Endothelial cell of hepatic sinusoid (primary cell): ENCODE results near the gene IRF2BP2.
"Not testable (repeated sequence)": the region's sequence is repeated elsewhere in the genome, so short reads cannot be mapped to it uniquely, and the experiment has no call there.

Experiments
- in situ Hi-C: cut with HindIII; loops from 2 replicates; pipeline ENCODE4 v1.10.0; 2017; ENCODE audit warnings: low sequenced_read_pairs

IRF2BP2 gene

DNA sequence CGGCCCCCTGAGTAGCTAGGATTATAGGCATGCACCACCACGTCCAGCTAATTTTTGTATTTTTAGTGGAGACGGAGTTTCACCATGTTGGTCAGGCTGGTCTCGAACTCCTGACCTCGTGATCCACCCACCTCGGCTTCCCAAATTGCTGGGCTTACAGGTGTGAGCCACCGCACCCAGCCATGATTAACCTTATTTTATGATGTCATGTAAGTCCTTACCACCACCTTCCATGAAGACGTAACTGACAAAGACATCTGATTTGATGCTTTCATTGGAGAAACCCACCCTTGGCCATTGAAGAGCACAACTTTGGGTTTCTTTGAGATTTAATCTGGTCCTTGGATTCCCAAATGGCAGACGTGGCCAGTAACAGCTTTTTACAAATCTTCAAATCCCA, 24.9 kb upstream of the IRF2BP2 start:
- in situ Hi-C loops: not testable (repeated sequence)

DNA sequence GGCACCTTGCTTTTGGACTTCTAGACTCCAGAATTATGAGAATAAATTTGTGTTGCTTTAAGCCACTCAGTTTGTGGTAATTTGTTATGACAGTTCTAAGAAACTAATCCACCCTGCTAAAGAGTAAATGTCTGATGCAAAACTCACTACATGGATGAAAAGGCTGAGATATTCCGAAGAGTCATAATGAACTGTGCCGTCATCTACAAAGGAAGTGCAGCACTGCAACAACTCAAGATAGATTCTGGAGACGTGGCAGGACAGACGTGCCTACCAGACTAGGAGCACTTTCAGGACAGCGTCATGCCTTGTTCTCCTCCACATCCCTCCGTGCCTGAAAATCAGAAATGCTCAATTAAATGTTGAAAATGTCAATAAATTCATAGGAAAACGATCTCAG, 24.4 kb upstream of the IRF2BP2 start:
- in situ Hi-C loops: no loop called here

DNA sequence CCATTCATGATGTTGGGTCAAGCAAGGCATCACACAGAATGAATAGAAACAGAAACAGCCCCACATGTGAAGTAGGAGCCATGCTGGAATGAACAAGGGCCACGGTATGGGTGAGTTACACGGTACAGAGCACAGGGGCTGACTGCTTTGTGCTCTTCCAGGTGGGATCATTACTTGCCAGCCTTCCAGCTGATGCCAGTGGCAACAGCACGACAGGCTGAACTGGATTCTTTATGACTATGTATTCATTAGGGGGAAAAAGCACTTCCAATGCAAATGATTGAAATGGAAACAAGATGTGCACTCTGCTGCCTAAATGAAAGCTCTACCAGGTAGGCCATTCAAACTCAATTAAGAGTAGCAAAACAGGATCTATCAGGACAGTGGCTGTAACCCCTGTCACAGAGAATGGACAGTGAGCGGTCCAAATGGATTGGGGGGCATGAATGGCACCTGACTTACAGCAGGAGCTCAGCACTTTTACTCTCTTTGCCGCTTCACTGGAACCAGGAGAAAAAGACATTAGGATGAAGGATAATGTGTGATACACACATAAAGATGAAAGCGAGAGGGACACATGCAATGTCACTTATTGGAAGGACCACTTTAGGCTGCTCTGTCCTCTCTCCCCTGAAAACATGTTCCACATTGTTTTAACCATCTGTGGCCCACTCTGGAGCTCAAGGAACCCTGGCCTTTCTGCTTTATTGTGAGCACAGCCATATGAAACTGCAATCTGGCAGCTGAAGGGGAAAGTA, 23.4 kb upstream of the IRF2BP2 start:
- in situ Hi-C loops: no loop called here

DNA sequence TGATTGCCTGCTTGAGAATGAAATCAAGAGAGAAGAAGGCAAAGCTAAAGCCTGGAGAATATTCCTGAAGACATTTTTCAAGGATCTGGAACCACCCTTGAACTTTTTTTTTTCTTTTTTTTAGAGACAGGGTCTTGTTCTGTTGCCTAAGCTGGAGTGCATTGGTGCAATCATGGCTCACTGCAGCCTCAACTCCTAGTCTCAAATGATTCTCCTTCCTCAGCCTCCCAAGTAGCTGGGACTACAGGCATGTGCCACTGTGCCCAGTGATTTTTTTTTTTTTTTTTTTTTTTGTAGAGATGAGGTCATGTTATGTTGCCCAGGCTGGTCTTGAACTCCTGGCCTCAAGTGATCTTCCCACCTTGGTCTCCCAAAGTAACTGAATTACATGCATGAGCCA, 22.2 kb upstream of the IRF2BP2 start:
- in situ Hi-C loops: no loop called here

GRCh38 chr1:234631721-234632125, 21.7 kb upstream of the IRF2BP2 start:
- in situ Hi-C loops: no loop called here

GRCh38 chr1:234629026-234629425, 19.0 kb upstream of the IRF2BP2 start:
- in situ Hi-C loops: loop anchor here (10.0 kb wide), 2 partner anchors 226 to 346 kb away; no protein-coding TSS in a partner anchor

DNA sequence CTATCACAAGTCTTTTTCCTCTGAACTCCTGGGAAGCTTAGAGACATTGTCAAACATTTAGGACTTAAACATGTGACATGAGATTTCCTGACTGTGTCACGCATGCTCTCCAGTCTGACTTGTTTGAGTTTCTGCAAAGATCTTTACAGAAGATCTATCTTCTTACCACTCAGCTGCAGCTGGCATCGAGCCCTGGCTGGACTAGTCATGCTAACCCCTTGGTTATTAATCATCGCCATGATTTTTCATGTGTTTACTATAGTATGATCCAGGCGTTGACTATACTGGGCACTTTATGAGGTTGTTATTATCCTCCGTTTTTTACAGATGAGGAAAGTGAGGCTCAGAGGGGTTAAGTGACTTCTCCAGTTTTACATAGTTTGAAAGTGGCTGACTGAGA, 18.1 kb upstream of the IRF2BP2 start:
- in situ Hi-C loops: loop anchor here (10.0 kb wide), 2 partner anchors 227 to 347 kb away; no protein-coding TSS in a partner anchor

GRCh38 chr1:234627009-234627950, 17.3 kb upstream of the IRF2BP2 start:
- in situ Hi-C loops: loop anchor here (10.0 kb wide), 2 partner anchors 228 to 348 kb away; no protein-coding TSS in a partner anchor

DNA sequence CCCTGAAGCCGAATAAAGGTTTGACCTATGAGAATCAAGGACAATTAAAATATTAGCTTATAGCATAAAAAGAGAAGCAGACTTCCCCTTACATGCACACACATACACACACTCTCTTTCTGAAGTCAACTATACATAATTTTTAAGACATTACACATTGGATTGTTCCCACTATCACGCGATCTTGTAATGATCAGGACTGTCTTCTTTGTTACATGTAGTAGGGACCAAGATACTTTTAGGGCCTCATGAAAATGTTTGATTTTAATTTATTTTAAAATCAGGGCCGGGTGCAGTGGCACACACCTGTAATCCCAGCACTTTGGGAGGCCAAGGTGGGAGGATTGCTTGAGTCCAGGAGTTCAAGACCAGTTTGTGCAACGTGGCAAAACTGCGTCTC, 16.4 kb upstream of the IRF2BP2 start:
- in situ Hi-C loops: loop anchor here (10.0 kb wide), 2 partner anchors 228 to 348 kb away; no protein-coding TSS in a partner anchor

DNA sequence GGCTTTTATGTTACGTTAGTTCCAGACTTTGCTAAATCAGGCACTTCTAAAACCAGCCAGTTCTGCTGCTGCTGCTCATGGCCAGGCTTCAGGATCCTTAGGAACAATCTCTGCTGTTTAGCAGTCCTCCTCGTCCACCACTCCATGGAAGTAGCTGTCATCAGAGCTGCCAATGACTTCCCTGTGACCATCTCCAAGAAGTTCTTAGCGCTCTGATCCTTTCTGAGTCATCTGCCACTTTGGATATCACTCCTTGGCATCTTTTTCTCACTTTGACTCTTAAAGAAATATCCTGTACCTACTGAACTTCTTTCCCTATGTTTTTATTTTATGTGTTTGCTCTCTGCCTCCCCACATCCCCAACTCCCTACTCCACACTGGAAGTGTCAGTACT, 14.7 kb upstream of the IRF2BP2 start:
- in situ Hi-C loops: loop anchor here (10.0 kb wide), 2 partner anchors 230 to 350 kb away; no protein-coding TSS in a partner anchor

GRCh38 chr1:234621657-234622335, 11.8 kb upstream of the IRF2BP2 start:
- in situ Hi-C loops: loop anchor here (10.0 kb wide), 2 partner anchors 233 to 353 kb away; no protein-coding TSS in a partner anchor

DNA sequence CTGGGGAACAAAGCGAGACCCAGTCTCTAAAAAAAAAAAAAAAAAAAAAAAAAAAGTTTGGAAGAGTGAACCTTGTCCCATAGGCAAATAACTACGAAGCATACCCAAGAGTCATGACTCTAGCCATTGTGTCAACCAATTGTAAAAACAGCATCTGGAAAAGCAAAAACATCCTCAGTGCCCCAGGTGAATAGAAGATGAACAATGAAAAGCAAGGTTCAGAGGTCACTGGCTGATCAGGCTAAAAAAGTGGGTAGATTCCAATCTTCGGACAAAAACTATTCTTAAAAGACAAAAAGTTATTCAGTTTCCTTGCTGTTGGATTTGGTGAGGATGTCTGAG, 11.1 kb upstream of the IRF2BP2 start:
- in situ Hi-C loops: loop anchor here (10.0 kb wide), 2 partner anchors 234 to 354 kb away; no protein-coding TSS in a partner anchor

DNA sequence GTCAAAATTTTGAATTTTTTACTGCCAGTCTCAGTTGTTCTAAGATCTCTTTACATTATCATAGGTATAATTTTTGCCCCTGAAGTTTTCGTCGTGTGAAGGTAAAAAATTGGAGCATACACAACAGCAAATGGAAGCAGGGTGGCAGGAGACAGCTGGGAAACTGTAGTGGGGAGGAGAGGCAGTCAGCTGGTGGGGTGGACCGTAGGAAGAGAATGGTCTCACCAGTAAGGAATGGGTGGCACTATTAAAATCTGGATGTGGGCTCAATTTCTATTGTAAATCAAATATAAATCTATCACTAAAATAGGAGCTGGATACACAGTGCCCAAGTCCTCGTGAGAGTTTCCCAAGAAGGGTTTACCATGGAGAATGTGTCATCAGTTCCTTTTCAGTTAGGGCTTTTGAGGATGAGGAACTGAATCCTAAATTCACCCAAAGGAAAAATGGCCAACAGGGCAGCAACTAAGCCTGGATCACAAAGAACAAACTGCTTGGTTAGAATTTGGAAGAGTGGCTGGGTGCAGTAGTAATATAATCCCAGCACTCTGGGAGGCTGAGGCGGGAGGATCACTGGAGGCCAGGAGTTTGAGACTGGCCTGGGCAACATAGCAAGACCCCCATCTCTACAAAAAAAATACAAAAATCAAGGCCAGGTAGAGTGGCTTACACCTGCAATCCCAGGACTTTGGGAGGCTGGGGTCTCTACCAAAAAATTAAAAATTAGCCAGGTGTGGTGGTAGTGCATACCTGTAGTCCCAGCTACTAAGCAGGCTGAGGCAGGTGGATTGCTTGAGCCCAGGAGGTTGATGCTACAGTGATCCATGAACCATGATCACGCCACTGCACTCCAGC, 10.5 kb upstream of the IRF2BP2 start:
- in situ Hi-C loops: loop anchor here (10.0 kb wide), 2 partner anchors 234 to 354 kb away; no protein-coding TSS in a partner anchor

DNA sequence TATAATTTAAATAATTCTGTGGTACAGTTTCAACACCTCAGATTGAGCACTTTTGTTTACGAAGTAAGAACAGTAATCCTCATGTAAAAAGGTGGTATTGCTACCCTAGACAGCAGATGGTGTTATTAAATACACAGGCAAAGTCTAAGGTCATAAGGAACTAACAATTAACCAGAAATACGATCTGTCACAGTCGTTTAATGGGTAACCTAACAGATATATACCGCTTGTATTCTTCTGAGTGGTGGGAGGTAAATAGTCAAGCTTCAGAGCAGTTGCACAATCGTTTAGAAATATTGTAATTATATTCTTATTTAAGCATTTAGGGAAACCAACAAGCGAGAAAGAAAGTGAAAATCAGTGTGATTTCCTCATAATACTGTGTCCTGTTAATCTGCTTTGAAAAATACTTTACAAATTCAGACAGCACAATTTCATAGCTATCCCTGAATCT, 9.8 kb upstream of the IRF2BP2 start:
- in situ Hi-C loops: loop anchor here (5.0 to 10.0 kb wide), 4 partner anchors 82 to 455 kb away; no protein-coding TSS in a partner anchor

DNA sequence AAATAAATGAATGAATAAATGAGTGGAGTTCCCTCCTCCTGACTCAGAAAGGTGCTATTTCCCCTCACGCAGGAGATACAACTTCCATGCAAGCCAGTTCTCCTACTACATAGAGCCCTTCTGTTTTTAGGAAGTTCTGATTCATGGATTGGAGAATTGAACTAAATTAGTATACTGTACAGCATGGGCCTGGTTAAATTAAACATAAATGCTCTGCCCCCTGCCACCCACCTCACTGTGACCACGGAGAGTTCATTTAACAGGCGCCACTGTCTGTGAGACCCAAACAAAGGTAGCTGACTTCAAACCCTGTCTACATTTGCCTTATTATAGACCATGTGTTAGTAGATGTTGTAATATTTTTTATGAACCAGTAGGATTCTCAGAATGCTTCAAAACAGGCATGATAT, 9.1 kb upstream of the IRF2BP2 start:
- in situ Hi-C loops: loop anchor here (5.0 to 10.0 kb wide), 2 partner anchors 83 to 456 kb away; no protein-coding TSS in a partner anchor

- in situ Hi-C loops: loop anchor here (5.0 to 10.0 kb wide), 2 partner anchors 84 to 456 kb away; no protein-coding TSS in a partner anchor
These were observed 8.7 kb upstream of the IRF2BP2 start for GRCh38 chr1:234618737-234619049.

GRCh38 chr1:234617986-234618736, 8.2 kb upstream of the IRF2BP2 start:
- in situ Hi-C loops: loop anchor here (5.0 to 10.0 kb wide), 2 partner anchors 84 to 457 kb away; no protein-coding TSS in a partner anchor

DNA sequence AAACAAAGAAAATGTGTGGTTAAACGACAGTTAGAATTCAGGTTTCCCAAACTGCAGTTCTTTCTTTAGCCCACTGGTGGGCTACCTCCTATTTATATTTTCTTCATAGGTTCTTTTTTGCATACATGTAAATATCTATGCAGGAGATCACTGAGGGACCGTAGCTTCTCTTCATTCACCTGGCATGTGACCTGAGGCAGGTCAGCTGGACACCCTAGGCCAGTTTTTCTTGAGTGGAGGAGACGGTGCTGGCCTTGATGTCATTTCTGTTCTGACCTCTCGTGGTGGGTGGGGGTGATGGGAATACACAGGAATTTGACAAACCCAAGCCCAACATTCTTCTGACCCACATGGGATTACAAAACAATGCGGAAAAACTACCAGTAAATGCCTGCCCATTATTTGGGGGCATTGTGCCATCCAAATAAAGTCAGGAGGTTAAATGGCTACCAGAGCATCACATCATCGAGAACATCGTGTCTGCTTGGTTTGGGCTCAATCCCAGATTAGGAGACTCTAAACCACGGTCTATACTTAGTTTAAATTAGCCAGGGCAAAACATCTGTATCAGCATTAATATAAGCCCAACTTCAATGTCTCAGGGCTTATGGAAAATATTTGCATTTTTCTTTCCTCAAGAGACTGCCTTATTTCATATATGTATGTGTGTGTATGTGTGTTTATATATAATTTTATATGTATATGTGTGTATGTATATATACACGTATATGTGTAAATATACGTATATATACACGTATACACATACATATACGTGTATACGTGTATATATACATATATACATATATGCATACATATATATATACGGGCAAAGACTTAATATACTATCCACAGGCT, 7.4 kb upstream of the IRF2BP2 start:
- in situ Hi-C loops: loop anchor here (5.0 to 10.0 kb wide), 2 partner anchors 85 to 457 kb away; no protein-coding TSS in a partner anchor
